ENCODE data around the gene MARK1.
"Not testable (repeated sequence)": the region's sequence is repeated elsewhere in the genome, so short reads cannot be mapped to it uniquely, and the experiment has no call there.

Gene MARK1

DNA sequence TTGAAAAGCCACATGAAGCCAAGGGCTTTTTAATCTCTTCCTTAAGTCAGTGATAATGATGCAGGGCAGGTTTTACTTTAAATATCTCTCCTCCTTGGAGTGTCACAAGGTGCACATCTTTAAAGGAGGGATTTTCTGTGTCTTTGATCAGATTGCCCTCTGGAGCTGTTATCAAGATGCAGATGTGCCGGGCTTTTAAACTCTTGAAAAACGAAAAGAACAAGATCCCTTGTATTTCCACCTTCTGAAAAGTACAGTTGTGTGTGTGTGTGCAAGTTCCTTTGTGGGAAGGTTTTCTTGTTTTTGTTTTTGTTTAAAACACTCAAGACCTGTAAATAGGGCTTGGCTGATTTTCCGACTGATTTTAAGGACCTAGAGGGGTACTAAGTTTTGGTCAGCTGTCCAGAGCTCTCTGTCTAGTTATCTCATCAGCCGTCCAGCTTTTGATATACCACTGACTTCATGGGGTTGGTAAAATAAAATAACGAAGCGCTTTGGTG, 1.6 kb downstream of the MARK1 start:
- no peak for DNase-seq (ENCODE audit: low spot score)

DNA sequence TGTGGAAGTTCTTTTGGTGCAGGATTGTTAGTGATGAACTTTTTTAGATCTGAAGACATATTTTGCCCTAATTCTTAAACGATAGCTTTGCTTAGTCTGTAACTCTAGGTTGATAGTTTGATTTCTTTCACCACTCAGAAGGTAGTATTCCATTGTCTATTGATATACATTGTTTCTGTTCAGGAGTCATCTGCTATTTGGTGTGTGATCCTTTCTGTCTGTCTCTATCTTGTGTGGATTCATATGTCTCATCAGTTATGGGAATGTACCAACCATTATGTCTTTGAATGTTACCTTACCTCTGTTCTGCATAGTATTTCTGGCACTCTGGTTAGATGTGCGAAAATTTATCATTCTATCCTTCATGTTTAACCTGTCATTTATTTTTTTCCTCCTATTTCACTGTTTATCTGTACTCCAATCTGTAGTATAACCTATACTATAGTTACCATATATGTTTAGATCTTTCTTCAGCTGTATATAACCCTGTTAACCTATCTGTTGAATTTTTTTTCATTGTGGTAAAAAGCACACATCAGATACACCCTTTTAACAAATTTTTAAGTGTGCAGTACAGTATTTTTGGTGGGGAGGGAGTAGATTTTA, 5.7 kb downstream of the MARK1 start:
- no peak for DNase-seq (ENCODE audit: low spot score)

DNA sequence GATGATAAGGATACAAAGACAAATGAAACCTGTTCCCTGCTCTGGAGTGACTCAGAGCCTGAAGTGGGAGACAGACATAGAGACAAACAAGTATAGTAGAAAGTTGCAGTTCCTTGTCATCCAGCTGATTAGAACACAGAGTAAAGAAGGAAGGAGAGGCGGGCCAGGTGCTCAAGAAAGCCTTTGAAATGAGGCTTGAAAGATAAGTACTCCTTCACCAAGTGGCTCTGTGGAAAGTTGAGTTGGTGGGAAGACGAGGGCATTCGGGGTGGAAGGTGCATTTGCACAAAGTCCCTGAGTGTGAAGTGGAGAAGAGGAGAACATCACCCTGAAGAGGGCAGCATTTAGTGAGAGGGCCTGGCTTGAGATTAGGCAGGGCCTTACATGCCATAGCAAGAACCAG, 17.0 kb downstream of the MARK1 start:
- DNase-seq (ENCODE audit: low spot score), result no peak

DNA sequence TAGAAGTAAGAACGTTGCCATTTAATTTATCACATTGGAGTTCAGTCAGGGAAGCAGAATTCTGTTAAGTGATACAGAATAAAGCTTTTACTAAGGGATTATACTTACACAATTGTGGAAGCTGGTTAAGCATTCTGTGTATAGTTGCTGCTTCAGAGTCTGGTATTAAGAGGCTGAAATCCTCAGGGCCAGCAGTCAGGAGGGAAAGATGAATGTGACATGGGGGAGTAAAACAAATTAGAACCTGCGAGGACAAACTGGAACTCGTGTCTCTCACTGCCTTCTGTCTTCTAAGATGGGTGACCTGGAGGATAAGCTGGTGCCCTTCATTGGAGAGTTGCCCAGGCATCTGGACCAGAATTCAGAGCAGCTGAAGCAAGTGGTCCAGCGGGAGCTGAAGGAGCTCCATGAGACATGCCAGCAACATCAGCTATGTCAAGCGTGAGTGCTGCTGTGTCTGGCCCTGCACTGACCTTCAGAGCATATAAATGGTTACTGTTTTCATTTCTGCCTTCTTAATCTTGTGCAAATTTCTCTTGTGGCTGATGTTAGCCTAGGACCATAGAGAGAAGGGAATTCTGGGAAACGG, 23.0 kb downstream of the MARK1 start:
- DNase-seq (ENCODE audit: low spot score), result no peak

DNA sequence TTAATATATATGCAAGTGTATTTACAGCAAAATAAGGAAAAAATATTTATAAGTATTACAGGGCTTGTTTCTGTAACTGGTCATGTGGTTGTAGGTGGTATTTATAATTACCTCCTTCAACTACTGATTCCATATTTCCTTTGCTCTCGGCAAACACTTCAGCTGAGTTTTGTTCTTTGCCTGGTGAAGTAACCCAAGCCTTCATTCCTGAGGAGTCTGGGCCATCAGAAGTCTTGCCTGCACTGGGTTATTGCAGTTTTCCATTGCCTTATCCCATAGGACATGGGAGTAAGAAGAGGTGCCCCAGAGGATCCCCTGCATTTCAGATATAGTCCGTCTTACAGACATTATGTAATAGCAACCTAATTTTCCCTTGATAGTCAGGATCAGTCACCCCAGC, 23.8 kb downstream of the MARK1 start:
- no peak for DNase-seq (ENCODE audit: low spot score)

DNA sequence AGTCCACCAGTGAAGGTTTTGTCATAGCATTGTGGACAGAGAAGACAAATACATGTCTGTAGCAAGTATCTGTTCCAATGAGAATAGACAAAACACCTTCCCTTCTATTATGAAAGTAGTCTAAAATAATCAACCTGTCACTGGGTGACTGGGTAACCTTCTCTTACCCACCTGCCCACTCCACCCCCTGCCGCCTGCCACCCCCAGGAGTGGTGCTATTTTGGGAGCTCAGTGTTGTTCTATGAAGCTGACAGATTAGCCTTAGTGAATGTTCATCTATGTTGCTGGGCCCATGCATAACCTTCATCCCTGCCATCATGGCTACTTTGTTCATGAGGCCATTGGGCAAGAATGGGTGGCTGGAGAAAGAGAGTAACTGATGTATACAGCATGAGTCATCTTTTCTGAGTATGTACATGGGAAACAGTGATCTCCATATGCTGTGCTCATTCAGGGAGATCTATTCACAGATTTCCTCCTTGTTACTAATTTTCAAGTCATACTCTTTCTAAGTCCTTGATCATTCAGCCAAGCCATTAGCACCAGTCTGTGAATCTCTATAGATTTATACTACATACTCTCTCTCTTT, 24.8 kb downstream of the MARK1 start:
- DNase-seq (ENCODE audit: low spot score), result no peak

DNA sequence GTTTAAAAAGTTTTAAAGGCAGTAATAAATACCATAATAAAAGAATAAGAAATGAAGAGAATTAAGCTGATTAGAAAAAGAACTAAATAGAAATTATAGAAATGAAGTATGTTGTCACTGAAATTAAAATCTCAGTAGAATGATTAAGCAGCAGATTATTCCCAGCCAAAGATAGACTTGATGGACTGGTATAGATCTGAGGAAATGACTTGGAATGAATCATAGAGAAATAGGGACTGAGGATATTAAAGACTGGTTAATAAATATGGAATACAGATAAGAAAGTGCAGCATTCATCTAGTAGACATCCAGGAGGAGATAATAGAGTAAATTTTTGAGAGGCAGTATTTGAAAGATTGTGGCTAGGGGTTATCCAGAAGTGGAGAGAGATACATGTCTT, 28.7 kb downstream of the MARK1 start:
- DNase-seq (ENCODE audit: low spot score), result no peak

DNA sequence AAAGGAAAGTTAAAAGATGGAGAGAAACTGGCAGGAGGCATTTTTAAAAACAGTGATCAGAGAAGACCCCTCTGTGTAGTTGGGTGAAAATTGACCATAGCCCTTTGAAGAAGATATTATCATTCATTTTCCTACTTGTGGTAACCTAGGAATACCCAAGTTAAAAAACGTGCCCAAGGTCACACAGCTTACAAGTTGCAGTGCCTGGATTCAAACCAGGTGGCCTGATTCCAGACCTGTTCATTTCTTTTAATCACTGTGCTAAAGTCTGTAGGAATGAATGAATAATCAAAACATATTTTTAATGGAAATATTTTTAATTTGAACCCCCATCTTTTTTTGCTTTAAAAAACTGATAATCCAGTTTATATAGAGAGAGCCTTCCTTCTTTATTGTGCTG, 35.6 kb downstream of the MARK1 start:
- no peak for DNase-seq (ENCODE audit: low spot score)

DNA sequence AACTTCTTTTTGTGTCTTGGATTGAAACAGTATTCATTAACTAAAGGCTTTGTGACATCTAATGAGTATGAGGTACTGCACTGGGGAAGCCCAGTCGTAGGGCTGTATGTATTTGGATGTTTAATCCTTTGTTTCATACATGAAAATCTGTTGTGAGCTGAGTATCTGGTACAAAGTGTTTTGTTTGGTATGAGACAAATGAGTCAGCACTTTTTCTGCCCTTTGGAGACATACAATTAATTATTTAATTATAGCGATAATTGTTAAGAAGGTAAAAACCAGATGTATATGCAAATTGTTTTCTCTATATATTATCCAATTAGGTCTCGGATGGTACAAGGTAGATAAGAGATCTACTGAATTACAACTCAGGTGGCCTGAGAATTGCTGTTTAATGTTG, 36.3 kb downstream of the MARK1 start:
- no peak for DNase-seq (ENCODE audit: low spot score)

DNA sequence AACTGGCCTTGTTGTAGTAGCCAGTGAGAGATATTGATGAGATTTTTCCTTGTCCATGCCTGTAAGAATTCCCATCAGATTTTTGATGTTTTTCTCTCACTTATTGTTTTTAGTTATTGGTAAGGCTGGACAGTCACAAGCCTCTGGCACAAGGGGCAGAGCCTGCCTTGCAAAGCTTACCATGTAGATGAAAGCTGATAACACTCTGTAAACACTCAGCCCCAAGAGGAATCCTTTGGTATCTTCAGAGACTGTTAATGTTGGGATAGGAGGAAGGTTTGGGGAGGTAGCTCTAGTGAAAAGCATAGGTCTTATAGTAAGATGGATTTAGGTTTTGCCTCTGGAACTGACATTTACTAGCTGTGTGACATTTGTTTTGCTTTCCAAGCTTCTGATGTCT, 37.7 kb downstream of the MARK1 start:
- no peak for DNase-seq (ENCODE audit: low spot score)

DNA sequence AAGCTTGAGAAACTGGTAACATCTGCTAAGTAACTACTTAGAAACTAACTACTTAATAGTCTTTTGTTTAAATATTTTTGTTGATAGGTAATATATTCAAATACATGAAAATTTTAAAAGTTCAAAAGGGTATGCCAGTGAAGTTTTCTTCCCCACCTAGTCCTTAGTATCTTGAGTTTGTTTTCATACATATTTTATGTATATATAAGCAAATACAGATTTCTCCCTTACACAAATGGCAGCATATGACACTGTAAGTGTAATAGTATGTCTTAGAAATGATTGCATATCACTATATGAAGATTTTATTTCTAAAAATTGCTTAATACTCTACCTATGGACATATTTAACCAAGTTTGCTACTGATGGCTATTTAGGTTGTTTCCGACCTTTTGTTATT, 38.9 kb downstream of the MARK1 start:
- no peak for DNase-seq (ENCODE audit: low spot score)

DNA sequence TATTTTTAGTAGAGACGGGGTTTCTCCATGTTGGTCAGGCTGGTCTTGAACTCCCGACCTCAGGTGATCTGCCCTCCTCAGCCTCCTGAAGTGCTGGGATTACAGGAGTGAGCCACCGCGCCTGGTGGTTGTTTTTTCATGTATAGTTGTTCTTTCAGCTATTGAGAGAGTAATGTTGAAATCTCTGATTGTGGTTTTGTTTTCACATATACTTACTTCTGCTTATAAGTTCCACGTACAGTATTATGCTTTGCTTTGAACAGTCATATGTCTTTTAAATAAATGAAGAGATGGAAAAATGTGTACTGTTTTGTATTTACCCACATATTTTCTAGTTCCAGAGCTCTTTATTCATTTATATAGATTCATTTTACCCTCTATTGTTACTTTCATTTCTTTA, 44.5 kb downstream of the MARK1 start:
- no peak for DNase-seq (ENCODE audit: low spot score)

DNA sequence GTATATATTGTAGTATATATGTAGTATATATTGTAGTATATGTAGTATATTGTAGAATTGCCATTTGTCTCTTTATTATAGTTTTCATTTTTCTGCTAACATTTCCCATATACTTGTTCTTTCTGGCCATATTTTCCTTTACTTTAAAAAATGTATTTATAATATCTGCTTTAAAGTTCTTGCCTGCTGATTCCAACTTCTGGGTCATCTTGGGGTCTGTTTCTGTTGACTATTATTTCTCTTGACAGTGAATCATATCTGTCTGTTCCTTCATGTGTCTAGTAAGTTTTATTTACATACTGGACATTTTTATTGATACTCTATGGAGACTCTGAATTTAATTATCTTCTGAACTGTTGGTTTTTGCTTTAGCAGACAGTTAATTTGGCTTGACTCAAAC, 45.9 kb downstream of the MARK1 start:
- no peak for DNase-seq (ENCODE audit: low spot score)

DNA sequence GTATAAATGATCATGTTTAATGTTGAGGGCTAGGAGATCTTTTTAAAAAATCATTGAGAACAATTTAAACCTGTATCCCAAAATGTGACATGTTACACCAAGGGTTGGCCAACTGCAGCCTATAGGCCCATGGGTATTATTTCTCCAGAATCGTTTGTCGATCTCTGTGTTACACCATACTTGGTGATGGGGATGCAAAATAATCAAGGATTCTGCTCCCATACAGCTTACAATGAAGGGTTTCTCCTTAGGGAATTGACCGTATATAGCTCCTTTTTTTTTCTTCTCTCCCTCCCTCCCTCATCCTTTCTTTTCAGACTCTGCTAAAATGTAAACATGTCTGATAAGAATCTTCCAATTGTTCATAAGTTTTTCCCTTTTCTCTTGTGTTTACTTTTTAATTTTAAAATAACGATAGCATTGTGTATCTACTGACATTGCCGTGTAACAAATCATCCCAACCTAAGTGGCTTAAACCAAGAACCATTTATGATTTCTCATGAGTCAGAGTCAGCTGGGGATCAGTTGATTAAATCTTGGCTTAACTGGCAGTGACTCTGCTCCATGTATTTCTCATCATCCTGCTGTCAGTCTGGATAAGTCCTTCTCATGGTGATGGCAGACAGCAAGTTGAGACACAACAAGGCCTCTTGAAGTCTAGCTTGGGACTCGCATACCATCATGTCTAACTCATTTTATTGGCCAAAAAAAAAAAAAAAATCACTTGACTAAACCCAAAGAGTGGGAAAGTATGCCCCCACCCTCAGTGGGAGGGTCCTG, 48.0 kb downstream of the MARK1 start:
- DNase-seq (ENCODE audit: low spot score), result no peak

DNA sequence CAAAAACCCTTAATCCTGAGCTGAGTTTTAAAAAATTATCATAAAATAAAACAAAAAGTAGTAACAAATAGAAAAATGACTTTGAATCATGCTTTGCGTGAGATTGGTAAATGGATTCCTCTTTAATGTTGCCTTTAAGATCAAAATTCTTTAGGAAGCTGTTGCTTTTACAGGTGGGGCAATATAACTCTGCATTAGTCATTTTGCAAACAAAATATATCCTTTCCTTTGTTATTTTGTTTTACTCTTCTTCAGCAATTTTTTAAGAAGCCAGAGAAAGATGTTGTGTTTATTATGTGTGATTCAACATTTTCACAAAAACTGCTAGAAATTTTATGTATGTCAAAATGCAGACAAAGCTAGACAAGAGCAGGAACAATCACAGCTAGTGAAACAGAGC, 50.0 kb downstream of the MARK1 start:
- no peak for DNase-seq (ENCODE audit: low spot score)

DNA sequence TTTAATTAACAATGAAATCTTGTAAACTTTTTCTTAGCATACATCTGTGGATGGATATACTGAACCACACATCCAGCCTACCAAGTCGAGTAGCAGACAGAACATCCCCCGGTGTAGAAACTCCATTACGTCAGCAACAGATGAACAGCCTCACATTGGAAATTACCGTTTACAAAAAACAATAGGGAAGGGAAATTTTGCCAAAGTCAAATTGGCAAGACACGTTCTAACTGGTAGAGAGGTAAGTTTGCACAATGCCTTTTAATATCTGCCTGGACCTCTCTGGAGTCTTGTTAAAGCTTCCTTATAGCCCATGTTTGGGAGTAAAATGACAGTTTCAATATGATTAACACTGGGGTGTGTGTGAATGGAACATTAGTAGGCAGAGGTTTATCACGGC, 51.4 kb downstream of the MARK1 start:
- no peak for DNase-seq (ENCODE audit: low spot score)

DNA sequence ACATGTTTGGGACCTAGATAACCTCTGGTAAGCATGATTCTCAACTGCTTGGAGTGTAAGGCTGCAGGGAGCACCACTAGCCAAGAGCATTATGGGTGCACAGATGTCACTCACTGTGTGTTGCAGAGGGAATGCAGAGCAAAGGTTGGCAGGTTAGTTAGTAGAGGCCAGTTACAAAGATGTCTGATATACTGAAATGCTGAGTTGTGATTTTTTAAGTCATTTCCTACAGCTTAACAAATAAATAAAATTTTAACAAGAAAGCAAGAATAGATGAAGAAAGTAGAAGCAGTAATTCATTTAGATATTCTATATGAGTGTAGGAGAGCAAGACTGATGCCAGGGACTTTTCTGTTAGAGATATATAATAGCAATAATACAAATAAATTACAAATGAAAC, 64.8 kb downstream of the MARK1 start:
- DNase-seq (ENCODE audit: low spot score), result no peak

DNA sequence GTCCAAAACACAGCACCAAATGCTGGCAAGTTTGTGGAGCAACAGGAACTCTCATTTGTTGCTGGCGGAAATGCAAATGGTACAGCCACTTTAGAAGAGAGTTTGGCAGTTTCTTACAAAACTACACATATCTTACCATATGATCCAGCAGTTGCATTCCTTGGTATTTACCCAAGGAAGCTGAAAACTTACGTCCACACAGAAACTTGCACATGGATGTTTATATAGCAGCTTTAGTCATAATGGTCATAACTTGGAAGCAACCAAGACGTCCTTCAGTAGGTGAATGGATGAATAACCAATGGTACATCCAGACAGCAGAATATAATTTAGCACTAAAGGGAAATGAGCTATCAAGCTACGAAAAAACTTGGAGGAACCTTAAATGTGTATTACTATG, 66.4 kb downstream of the MARK1 start:
- no peak for DNase-seq (ENCODE audit: low spot score)

DNA sequence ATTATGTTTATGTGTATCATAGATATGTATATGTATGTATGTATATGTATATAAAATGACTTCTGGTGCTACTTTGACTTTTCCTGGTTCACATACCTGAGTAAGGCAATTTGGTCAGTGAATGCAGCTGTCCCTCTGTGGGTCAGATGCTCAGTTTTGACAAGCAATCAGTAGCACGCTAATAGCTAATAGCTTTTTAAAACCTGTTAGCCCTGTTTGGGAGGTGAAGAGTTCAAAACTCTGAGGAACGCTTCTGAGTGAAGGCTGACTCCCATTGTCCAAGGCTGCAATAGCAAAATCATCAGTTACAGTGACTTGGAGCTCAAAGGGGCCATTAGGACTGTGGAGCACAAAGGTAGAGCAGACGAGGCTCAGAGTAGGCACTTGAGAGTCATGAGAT, 67.2 kb downstream of the MARK1 start:
- no peak for DNase-seq (ENCODE audit: low spot score)

DNA sequence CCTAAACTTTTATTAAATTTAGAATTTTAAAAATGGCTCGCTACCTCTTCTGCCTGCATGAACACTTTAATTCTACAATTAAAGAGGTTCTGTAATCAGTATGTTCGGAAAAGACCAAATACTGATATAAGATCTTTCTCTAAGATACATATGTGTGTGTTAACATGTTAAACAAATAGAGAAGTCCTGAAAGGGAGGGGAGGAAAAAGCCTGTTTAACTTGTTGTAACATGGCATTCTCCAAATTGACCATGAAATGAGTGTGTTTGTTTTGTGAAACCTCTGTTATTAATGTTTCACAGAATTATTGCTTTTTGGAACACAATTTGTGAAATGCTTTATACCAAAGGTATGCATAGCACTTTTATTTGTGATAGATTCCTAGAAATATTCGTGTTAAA, 77.0 kb downstream of the MARK1 start:
- DNase-seq (ENCODE audit: low spot score), result no peak

DNA sequence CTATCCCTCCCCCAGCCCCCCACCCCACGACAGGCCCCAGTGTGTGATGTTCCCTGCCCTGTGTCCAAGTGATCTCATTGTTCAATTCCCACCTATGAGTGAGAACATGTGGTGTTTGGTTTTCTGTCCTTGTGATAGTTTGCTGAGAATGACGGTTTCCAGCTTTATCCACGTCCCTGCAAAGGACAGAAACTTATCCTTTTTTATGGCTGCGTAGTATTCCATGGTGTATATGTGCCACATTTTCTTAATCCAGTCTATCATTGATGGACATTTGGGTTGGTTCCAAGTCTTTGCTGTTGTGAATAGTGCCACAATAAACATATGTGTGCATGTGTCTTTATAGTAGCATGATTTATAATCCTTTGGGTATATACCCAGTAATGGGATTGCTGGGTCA, 77.7 kb downstream of the MARK1 start:
- DNase-seq (ENCODE audit: low spot score), result not testable (repeated sequence)

DNA sequence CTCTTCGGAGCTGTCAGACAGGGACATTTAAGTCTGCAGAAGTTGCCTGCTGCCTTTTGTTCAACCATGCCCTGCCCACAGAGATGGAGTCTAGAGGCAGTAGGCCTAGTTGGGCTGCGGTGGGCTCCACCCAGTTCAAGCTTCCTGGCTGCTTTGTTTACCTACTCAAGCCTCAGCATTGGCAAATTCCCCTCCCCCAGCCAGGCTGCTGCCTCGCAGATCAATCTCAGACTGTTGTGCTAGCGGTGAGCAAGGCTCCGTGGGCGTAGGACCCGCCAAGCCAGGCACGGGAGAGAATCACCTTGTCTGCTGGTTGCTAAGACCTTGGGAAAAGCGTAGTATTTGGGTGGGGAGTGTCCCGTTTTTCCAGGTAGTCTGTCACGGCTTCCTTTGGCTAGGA, 83.2 kb downstream of the MARK1 start:
- not testable (repeated sequence) for DNase-seq (ENCODE audit: low spot score)

DNA sequence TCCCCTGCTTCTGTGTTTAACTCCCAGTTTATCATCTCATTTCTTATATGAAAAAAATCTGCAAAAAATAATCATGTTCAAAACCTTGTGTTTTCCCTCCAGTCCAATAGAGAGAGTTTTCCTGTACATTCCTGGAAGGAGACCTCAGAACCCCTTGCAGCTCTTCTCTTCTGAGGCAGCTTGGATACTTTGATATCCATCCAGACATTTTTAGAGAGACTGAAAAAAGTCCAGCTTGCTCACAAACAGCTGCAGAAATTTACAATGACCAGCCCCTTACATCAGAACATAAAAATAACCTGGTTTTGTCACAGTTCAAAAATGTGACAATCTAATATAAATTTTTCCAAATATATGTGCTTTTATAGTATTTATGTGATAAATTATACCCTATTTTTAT, 88.9 kb downstream of the MARK1 start:
- no peak for DNase-seq (ENCODE audit: low spot score)
